DND-41 (cell line): ENCODE data around the gene ZBED5.

ENCODE experiments used
- ATAC-seq: fragments of 200-7000 bp; cut with Tn5 transposase; 3 replicates; pipeline ENCODE4 v1.9.1; 2021; ENCODE audit warnings: low read depth; ENCODE audit not compliant: insufficient read depth
- DNase-seq: peaks from one replicate; pipeline ENCODE4 v3.0.0-alpha.2; 2020
- H2AFZ ChIP-seq: 2 replicates; pipeline ENCODE4 v1.6.0; 2012; ENCODE audit warnings: low read depth, low read length
- H3K27ac ChIP-seq: 2 replicates; pipeline ENCODE4 v1.5.1; 2012; ENCODE audit warnings: low read length, inconsistent platforms
- H3K27me3 ChIP-seq: fragments of 200-600 bp; sonication (generic); 2 replicates; pipeline ENCODE4 v1.6.0; 2012; ENCODE audit warnings: low read length, mild to moderate bottlenecking, inconsistent platforms; ENCODE audit not compliant: insufficient read depth, poor library complexity
- H3K36me3 ChIP-seq: 2 replicates; pipeline ENCODE4 v1.5.1; 2012; ENCODE audit warnings: low read length, inconsistent platforms; ENCODE audit not compliant: insufficient read depth
- H3K4me1 ChIP-seq: 2 replicates; pipeline ENCODE4 v1.5.1; 2012; ENCODE audit warnings: mild to moderate bottlenecking, low read length; ENCODE audit not compliant: insufficient read depth
- H3K4me2 ChIP-seq: 2 replicates; pipeline ENCODE4 v1.6.0; 2012; ENCODE audit warnings: mild to moderate bottlenecking, moderate library complexity, low read length, inconsistent platforms; ENCODE audit not compliant: insufficient read depth
- H3K4me3 ChIP-seq, 2 experiments: fragments of 200-600 bp in 1 of 2; shearing (Covaris generic) in 1 of 2; 2 replicates each; pipeline ENCODE4 v1.5.1; 2012 to 2016; ENCODE audit warnings: inconsistent platforms in 2 of 2, low read length in 2 of 2, mild to moderate bottlenecking in 2 of 2, low read depth in 1 of 2, moderate library complexity in 1 of 2
- H3K79me2 ChIP-seq: 2 replicates; pipeline ENCODE4 v1.6.0; 2012; ENCODE audit warnings: low read length, inconsistent platforms; ENCODE audit not compliant: insufficient read depth
- H3K9ac ChIP-seq: 2 replicates; pipeline ENCODE4 v1.6.0; 2012; ENCODE audit warnings: low read depth, mild to moderate bottlenecking, inconsistent platforms, low read length, moderate library complexity
- H3K9me3 ChIP-seq: 2 replicates; pipeline ENCODE4 v1.5.1; 2012; ENCODE audit warnings: low read length, moderate library complexity, mild to moderate bottlenecking, inconsistent platforms; ENCODE audit not compliant: insufficient read depth, severe bottlenecking
- H4K20me1 ChIP-seq: 2 replicates; pipeline ENCODE4 v1.6.0; 2012; ENCODE audit warnings: low read length; ENCODE audit not compliant: insufficient read depth
- CTCF ChIP-seq: IDR thresholded peaks from 2 replicates; pipeline ENCODE4 v1.5.1; 2012; ENCODE audit warnings: borderline replicate concordance, low read length, moderate library complexity, mild to moderate bottlenecking; ENCODE audit not compliant: poor library complexity, severe bottlenecking; ENCODE audit errors: extremely low read depth
- EZH2 ChIP-seq: IDR thresholded peaks from 3 replicates; pipeline ENCODE4 v1.6.1; 2012; ENCODE audit warnings: borderline replicate concordance, low read depth, mild to moderate bottlenecking, moderate library complexity, low read length, inconsistent platforms; ENCODE audit not compliant: severe bottlenecking

The ZBED5 gene

DNA sequence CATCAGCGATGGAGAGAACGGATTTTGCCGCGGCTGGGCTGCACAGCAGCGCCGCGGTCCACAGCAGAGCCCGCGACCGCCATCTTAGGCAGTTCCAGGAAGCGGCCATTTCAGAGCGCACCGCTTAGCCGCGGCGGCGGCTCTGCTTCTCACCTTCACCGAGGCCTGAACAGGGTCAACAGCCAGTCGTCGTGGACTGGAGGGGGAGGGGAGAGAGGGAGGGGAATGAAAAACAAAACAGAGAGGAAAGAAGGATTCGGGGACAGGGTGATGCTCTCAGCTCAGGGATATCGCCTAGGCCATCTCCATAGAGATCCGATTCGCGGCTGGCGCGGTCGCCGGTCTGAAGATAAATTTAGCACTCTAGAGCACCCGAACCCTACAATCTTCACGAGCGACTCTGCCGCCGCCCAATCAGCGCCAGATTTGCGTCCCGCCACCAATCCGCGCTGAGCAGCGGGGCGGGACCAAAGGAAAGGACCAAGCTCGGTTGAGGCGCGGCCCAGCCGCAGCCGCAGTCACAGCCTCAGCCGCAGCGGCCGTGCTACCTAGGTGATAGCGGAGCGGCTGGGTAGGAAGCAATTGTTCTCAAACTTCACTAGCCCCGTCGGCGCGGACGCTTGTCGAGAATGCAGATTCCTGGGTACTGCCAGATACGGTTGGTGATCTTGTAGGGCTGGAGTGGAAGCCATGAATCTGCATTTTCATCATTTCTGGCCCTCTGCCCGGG is at the start of gene ZBED5:
TSS of gene ZBED5 (minus strand) at position 345 of the 730 bp plus-strand sequence. CDS start 3,108 bp downstream, outside the sequence.
- H3K27ac ChIP-seq, result peak within 1 kb of the TSS; percentile 95
- no peaks in the 10 kb centered on the region for H3K9me3 ChIP-seq
- DNase-seq (peak; percentile 97), ATAC-seq (peak; percentile 88)
- H3K36me3 ChIP-seq, result peaks cover 40% of the 10 kb centered on the region
- peaks cover 59% of the 10 kb centered on the region for H3K4me1 ChIP-seq
- peaks cover 83% of the 10 kb centered on the region for H3K79me2 ChIP-seq
- H3K4me2 ChIP-seq, result peak within 1 kb of the TSS; percentile 69
- H3K27me3 ChIP-seq, result no peaks in the 10 kb centered on the region
- H3K9ac ChIP-seq, result peak within 1 kb of the TSS; percentile 95
- H4K20me1 ChIP-seq, result peaks cover 7% of the 10 kb centered on the region; the same call in 1 of the 2 replicates
- TF ChIP-seq CTCF (peak; percentile 19), EZH2 (no peak)
- peak within 1 kb of the TSS; percentile 66 to 69 for H3K4me3 ChIP-seq
- H2AFZ ChIP-seq, result peak within 1 kb of the TSS; percentile 81

GRCh38 chr11:10906521-10906920 is 48.7 kb upstream of the ZBED5 start:
- no peaks in the 10 kb centered on the region for H3K4me1 ChIP-seq
- no peaks in the 10 kb centered on the region for H3K9me3 ChIP-seq
- ATAC-seq (no peak), DNase-seq (no peak)
- H3K27me3 ChIP-seq, result peaks cover 19% of the 10 kb centered on the region
- no peak overlapping the region for H2AFZ ChIP-seq
- H3K36me3 ChIP-seq, result no peaks in the 10 kb centered on the region
- no peak overlapping the region for H3K27ac ChIP-seq
- TF ChIP-seq EZH2 (no peak), CTCF (peak; percentile 13)
- H3K79me2 ChIP-seq, result no peaks in the 10 kb centered on the region
- no peak overlapping the region for H3K9ac ChIP-seq
- no peaks in the 10 kb centered on the region for H4K20me1 ChIP-seq
- no peak overlapping the region for H3K4me3 ChIP-seq
- no peak overlapping the region for H3K4me2 ChIP-seq

GRCh38 chr11:10902301-10903063 is 44.6 kb upstream of the ZBED5 start:
- Histone ChIP-seq H3K4me3 (no peak overlapping the region), H3K36me3 (no peaks in the 10 kb centered on the region), H4K20me1 (no peaks in the 10 kb centered on the region), H3K9ac (no peak overlapping the region), H3K4me1 (no peaks in the 10 kb centered on the region), H3K4me2 (no peak overlapping the region), H3K27ac (no peak overlapping the region), H3K9me3 (no peaks in the 10 kb centered on the region), H2AFZ (no peak overlapping the region), H3K79me2 (no peaks in the 10 kb centered on the region), H3K27me3 (peaks cover 9% of the 10 kb centered on the region)
- ATAC-seq (no peak), DNase-seq (no peak)
- TF ChIP-seq CTCF (no peak), EZH2 (no peak)
